Mucosa of rectum (tissue), 2 donors: Measurements from ENCODE around the gene HS3ST6.
"Not testable (repeated sequence)": the region's sequence is repeated elsewhere in the genome, so short reads cannot be mapped to it uniquely, and the experiment has no call there.

Source experiments
- H3K27ac ChIP-seq, 2 donors: one replicate each; pipeline ENCODE4 v1.7.0; 2013; ENCODE audit warnings: inconsistent platforms in 2 of 2, low read depth in 2 of 2, low read length in 2 of 2
- H3K27me3 ChIP-seq, 2 donors: one replicate each; pipeline ENCODE4 v1.7.0; 2013; ENCODE audit warnings: low read length in 2 of 2; ENCODE audit not compliant: control insufficient read depth in 2 of 2, insufficient read depth in 2 of 2
- H3K36me3 ChIP-seq, 2 donors: one replicate each; pipeline ENCODE4 v1.7.0; 2013; ENCODE audit warnings: low read length in 2 of 2; ENCODE audit not compliant: control insufficient read depth in 2 of 2, insufficient read depth in 2 of 2
- H3K4me1 ChIP-seq, 2 donors: one replicate each; pipeline ENCODE4 v1.7.0; 2013; ENCODE audit warnings: low read length in 2 of 2, mild to moderate bottlenecking in 1 of 2; ENCODE audit not compliant: control insufficient read depth in 2 of 2, insufficient read depth in 2 of 2
- H3K4me3 ChIP-seq, 2 donors: one replicate each; pipeline ENCODE4 v1.7.0; 2013; ENCODE audit warnings: low read length in 2 of 2
- H3K9ac ChIP-seq, 2 donors: one replicate each; pipeline ENCODE4 v1.7.0; 2013; ENCODE audit warnings: low read length in 2 of 2, low read depth in 1 of 2, mild to moderate bottlenecking in 1 of 2
- H3K9me3 ChIP-seq, 2 donors: one replicate each; pipeline ENCODE4 v1.7.0; 2013; ENCODE audit warnings: low read length in 2 of 2; ENCODE audit not compliant: control insufficient read depth in 2 of 2
- donor health status: healthy.
- donor health status: Normal muscosa, but diverticular disease.

Gene HS3ST6

DNA sequence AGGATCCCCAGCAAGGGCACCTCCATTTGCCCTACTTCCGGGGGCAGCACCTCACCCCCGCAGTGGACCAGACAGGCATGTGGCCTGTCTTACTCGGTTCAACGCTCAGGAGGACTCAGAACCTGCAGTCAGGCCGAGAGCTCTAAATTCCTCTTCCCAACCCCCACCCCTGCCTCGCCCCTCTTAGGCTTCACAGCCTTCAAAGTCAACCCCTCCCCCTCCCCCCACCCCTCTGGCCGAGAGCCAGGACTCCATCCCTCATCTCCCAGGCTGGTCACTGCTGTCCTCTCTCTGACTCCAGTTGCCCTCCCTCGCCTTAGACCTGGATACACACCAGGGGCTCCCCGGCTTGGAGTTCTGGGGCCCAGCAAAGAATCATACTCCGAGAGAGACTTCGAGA is 8.1 kb upstream of the HS3ST6 start:
- Histone ChIP-seq H3K9me3 (no peaks in the 10 kb centered on the region), H3K27me3 (no peaks in the 10 kb centered on the region)

DNA sequence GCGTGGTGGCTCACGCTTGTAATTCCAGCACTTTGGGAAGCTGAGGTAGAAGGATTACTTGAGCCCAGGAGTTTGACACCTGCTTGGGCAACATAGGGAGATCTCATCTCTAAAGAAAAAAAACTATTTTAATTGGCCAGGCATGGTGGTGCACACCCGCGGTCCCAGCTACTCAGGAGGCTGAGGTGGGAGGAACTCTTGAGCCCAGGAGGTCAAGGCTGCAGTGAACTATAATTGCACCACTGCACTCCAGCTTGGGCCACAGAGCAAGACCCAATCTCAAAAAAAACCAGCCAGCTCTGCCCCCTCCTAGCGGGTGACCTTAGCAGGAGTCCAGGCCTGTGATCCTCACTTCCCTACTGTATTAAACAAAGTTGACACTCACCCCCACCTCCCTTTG is 5.9 kb upstream of the HS3ST6 start:
- H3K27ac ChIP-seq: no peak overlapping the region
- no peaks in the 10 kb centered on the region for H3K36me3 ChIP-seq
- peaks cover 19 to 20% of the 10 kb centered on the region in 2 donors for H3K27me3 ChIP-seq
- H3K4me1 ChIP-seq: peaks cover 8 to 10% of the 10 kb centered on the region in 2 donors
- no peaks in the 10 kb centered on the region for H3K9me3 ChIP-seq
- no peak overlapping the region for H3K4me3 ChIP-seq
- H3K9ac ChIP-seq: no peak overlapping the region

More for the DNA sequence above, 8.1 kb upstream of the HS3ST6 start:
- Histone ChIP-seq H3K27ac (no peak overlapping the region), H3K4me1 (peaks cover 6 to 13% of the 10 kb centered on the region in 2 donors), H3K4me3 (no peak overlapping the region), H3K36me3 (no peaks in the 10 kb centered on the region), H3K9ac (no peak overlapping the region)

DNA sequence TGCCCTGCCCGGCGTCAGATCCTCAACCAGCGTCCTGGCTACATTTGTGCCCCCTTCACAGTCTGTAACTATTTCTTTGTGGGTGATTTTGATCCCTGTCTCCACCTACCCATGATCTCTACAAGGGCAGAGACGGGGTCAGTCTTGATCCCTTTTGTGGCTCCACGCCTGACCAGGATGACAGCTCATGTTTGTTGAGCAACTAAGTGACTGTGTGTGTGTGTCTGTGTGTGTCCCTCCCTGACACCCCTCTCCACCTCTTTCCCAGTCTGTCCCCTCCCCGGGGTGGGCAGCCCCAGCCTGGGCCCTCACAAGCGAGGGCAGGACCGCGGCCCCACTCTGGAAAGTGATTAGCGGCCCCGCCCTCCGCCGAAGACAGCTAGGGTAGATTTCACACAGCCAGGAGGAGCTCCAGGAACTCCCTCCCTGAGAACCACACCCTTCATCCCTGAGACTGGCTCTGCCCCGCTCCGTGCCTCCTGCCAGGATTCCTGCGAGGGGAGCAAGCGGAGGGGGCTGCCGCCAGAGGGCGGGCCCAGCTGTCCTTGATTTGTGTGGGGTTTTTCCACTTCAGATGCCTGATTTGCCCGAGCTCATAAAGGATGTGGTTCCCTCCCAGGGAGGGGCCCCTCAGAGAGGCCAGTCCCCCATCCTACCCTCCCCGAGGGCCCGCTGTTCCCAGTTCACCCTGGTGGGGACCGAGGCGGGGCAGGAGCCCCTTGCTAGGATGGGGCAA is 5.3 kb upstream of the HS3ST6 start:
- H3K27me3 ChIP-seq: peaks cover 19 to 24% of the 10 kb centered on the region in 2 donors
- no peaks in the 10 kb centered on the region for H3K9me3 ChIP-seq
- no peak overlapping the region for H3K27ac ChIP-seq
- no peaks in the 10 kb centered on the region for H3K36me3 ChIP-seq
- peaks cover 8 to 10% of the 10 kb centered on the region in 2 donors for H3K4me1 ChIP-seq
- H3K4me3 ChIP-seq: no peak overlapping the region
- H3K9ac ChIP-seq: peak overlapping the region in 1 of 2 donors; percentile 14

DNA sequence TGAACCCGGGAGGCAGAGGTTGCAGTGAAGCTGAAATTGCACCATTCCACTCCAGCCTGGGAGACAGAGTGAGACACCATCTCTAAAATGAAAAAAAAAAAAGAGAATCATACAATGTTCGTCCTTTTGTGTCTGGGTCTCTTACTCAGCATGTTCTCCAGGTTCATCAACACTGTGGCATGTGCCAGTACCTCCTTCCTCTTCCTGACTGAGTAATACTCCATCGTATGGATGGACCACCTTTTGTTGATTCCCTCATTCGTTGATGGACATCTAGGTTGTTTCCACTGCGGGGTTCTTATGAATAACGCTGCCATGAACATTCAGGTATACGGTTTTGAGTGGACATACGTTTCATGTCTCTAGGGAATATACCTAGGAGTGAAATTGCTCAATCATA is 4.1 kb upstream of the HS3ST6 start:
- Histone ChIP-seq H3K4me3 (no peak overlapping the region), H3K4me1 (peaks cover 8 to 10% of the 10 kb centered on the region in 2 donors), H3K9me3 (no peaks in the 10 kb centered on the region), H3K27ac (no peak overlapping the region), H3K9ac (no peak overlapping the region), H3K27me3 (peaks cover 23 to 27% of the 10 kb centered on the region in 2 donors), H3K36me3 (no peaks in the 10 kb centered on the region)

DNA sequence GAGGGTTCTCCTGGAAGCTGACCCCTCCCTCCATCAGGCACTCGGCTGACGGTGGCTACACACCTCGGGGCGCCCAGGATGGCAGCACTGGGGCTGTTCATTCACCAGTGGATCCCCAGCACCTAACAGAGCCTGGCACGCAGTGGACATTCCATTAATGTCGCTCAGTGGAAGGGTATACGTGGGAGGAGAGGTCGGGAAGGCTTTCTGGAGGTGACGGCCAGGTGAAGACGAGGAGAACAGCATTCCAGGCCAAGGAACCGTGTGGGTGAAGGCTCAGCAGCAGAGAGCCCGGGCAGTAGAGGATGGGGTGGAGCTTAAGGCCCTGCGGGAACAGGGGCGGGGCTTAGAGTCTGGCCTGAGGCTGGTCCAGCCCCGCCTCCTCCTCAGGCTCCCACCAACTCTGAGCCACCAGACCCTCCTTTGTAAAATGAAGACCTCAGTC is 2.5 kb upstream of the HS3ST6 start:
- Histone ChIP-seq H3K27ac (no peak overlapping the region), H3K27me3 (peaks cover 31 to 33% of the 10 kb centered on the region in 2 donors), H3K9me3 (no peaks in the 10 kb centered on the region), H3K9ac (no peak overlapping the region), H3K4me1 (peaks cover 8 to 10% of the 10 kb centered on the region in 2 donors), H3K36me3 (no peaks in the 10 kb centered on the region), H3K4me3 (no peak overlapping the region)

DNA sequence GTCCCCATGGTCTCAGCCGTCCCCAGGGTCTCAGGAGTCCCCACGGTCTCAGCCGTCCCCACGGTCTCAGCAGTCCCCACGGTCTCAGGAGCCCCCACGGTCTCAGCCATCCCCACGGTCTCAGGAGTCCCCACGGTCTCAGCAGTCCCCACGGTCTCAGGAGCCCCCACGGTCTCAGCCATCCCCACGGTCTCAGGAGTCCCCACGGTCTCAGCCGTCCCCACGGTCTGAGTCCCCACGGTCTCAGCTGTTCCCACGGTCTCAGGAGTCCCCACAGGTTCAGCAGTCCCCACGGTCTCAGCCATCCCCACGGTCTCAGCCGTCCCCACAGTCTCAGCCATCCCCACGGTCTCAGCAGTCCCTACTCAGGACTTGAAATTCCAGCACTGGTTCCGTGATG is 1.9 kb upstream of the HS3ST6 start:
- H3K27ac ChIP-seq, H3K9ac ChIP-seq, H3K4me1 ChIP-seq, H3K36me3 ChIP-seq, H3K4me3 ChIP-seq, H3K9me3 ChIP-seq: not testable (repeated sequence)
- peaks cover 31 to 33% of the 10 kb centered on the region in 2 donors for H3K27me3 ChIP-seq

DNA sequence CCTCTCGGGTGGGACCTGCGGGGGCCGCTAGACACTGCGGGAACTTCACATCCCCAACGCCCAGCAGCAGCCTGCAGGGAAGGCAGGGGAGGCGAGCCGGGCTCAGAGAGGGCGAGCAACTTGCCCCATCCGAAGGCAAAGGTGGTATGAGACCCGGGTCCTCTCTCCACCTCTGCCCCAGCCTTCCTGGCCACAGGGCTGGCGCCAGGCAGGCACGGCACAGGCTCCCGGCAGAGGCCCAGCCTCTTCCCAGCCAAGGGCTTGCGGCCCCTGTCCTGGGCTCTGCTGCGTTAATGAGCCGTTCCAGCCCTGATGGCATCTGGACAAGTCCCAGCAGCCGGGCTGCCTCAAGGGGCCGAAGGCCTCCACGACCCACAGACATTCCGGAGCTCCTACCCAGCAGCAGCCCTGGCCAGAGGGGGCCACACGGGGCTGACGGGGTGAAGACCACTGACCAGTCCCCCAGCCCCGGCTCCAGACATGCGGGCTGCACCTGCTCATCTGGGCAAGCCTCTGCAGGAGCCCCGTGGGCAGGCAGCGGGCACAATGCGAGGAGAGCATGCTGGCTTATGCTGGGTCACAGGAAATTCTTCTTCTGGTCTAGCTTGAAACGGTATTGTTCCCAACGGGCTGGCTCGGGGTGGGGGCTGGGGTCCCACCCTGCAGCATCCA is 1.2 kb upstream of the HS3ST6 start:
- Histone ChIP-seq H3K36me3 (no peaks in the 10 kb centered on the region), H3K27ac (no peak overlapping the region), H3K4me1 (peaks cover 8 to 14% of the 10 kb centered on the region in 2 donors), H3K9ac (no peak overlapping the region), H3K27me3 (peaks cover 33 to 34% of the 10 kb centered on the region in 2 donors), H3K9me3 (no peaks in the 10 kb centered on the region), H3K4me3 (no peak overlapping the region)

DNA sequence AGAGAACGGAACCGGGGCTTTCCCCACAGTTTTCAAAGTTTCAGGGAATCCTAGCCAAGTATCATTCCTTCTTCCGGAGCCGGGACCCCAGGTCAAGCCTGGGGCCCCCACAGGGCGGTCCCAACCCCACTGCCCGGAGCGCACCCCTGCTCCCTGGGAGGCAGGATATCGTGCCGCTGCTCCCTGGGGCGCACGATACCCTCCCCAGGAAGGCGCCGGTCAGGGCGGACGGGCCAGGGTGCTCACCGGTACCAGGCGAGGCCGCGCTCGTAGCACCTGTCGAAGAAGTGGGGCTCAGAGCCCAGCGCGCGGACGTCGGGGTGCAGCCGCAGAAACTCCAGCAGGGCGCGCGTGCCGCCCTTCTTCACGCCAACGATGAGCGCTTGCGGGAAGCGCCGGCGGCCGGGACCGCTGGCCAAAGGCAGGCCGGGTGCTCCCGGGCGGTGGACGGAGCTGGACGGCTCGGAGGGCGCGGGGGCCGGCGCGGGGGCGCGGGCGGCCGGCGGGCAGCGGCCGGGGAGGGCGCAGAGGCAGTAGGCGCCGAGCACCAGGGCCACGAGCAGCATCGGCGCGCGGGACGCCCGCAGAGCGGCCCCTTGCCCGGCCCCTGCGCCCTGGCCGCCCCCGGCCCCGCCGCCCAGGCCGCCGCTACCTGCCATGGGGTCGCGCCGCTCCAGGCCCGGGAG is 407 bp downstream of the HS3ST6 start:
- no peak overlapping the region for H3K27ac ChIP-seq
- H3K27me3 ChIP-seq: peaks cover 33 to 36% of the 10 kb centered on the region in 2 donors
- no peak overlapping the region for H3K9ac ChIP-seq
- H3K4me1 ChIP-seq: peaks cover 15 to 20% of the 10 kb centered on the region in 2 donors
- no peaks in the 10 kb centered on the region for H3K36me3 ChIP-seq
- H3K9me3 ChIP-seq: no peaks in the 10 kb centered on the region
- H3K4me3 ChIP-seq: no peak overlapping the region

DNA sequence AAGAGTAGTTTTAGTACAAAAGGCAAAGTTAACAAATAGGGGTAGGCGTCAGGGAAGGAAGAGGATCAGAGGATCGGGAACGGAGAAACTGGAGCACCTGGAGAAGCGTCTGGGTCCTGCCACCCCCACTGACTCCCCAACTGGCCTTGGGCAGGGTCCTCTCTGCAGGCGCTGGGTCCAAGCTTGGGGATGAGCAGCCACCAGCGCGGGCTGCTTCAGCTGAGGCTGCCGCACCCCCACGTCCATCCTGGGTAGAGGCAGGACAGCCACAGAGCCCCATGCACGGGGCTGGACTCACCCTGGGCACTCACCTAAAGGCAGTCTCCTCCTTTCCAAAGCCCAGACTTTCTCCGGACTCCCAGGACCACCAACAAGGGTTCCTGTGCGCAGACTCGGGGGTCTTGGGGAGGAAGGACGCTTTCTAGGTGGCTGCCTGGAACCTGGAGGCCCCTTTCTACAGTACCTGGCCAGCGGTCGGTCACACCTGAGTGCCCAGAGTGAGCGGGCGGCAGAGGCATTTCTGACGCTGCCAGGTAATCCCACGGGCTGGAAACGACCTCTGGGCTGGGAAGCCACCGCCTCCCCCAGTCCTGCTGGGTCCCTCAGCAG is 1.1 kb downstream of the HS3ST6 start:
- peaks cover 33 to 36% of the 10 kb centered on the region in 2 donors for H3K27me3 ChIP-seq
- H3K27ac ChIP-seq: no peak overlapping the region

DNA sequence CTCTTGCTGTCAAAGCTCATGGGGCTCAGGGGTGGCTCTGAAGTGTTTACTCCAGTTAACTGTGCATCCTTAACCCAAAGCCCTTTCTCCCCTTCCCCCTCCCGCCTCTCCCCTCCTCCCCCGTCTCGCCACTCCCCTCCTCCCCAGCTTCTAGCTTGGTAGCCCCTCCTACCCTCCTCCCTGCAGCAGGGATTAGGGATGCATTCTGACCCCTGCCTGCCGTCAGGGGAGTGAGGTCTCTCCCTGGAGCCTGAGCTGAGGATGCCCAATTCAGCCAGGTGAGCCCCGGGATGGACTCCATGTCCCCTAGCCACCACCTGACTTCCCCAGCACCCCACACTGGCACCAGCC is 1.6 kb downstream of the HS3ST6 start:
- peaks cover 33 to 36% of the 10 kb centered on the region in 2 donors for H3K27me3 ChIP-seq
- H3K36me3 ChIP-seq: no peaks in the 10 kb centered on the region
- H3K27ac ChIP-seq: no peak overlapping the region
- no peaks in the 10 kb centered on the region for H3K9me3 ChIP-seq
- H3K4me1 ChIP-seq: peaks cover 24 to 29% of the 10 kb centered on the region in 2 donors
- no peak overlapping the region for H3K4me3 ChIP-seq
- no peak overlapping the region for H3K9ac ChIP-seq

More for the DNA sequence above, 1.1 kb downstream of the HS3ST6 start:
- Histone ChIP-seq H3K4me3 (no peak overlapping the region), H3K36me3 (no peaks in the 10 kb centered on the region), H3K9ac (no peak overlapping the region), H3K9me3 (no peaks in the 10 kb centered on the region), H3K4me1 (peaks cover 19 to 25% of the 10 kb centered on the region in 2 donors)
